Kidney epithelial cell (primary cell): Measurements from ENCODE around the gene TNF. TPM values are rescaled to one million over a fixed set of nuclear protein-coding genes. Genes with fewer than 3 reads are reported as not detected.
"Not testable (repeated sequence)": the region's sequence is repeated elsewhere in the genome, so short reads cannot be mapped to it uniquely, and the experiment has no call there.

ENCODE experiments used
- DNase-seq: peaks from one replicate; pipeline ENCODE4 v3.0.0-alpha.2; 2010; ENCODE audit warnings: low read depth
- H3K27me3 ChIP-seq: 2 replicates; pipeline ENCODE4 v1.6.0; 2011; ENCODE audit warnings: low read length; ENCODE audit not compliant: control insufficient read depth, insufficient read depth
- H3K36me3 ChIP-seq: 2 replicates; pipeline ENCODE4 v1.5.1; 2011; ENCODE audit warnings: low read length; ENCODE audit not compliant: control insufficient read depth, insufficient read depth
- H3K4me3 ChIP-seq: 2 replicates; pipeline ENCODE4 v1.5.1; 2011; ENCODE audit warnings: low read depth, mild to moderate bottlenecking, control low read depth, low read length
- total RNA-seq: library from RNA; depleted of rRNA; stranded (reverse); fragments of >200 nt; gene quantifications from 2 replicates; pipeline ENCODE4 v1.2.3, GENCODE V29; 2015
- TF ChIP-seq, protein P1 (sequence below): IDR thresholded peaks from 2 replicates; pipeline ENCODE4 v1.5.1; 2011; ENCODE audit warnings: mild to moderate bottlenecking, moderate library complexity, low read length, control low read depth, inconsistent platforms; ENCODE audit not compliant: insufficient read depth, poor library complexity, severe bottlenecking

TNF gene
- total RNA-seq, 1 donor from 2014 or later: 18.6 TPM

- peak; percentile 79 for DNase-seq
- Histone ChIP-seq H3K27me3 (no peaks in the 10 kb centered on the region), H3K4me3 (peak within 1 kb of the TSS; percentile 44), H3K36me3 (no peaks in the 10 kb centered on the region)
- TF ChIP-seq, protein P1, sequence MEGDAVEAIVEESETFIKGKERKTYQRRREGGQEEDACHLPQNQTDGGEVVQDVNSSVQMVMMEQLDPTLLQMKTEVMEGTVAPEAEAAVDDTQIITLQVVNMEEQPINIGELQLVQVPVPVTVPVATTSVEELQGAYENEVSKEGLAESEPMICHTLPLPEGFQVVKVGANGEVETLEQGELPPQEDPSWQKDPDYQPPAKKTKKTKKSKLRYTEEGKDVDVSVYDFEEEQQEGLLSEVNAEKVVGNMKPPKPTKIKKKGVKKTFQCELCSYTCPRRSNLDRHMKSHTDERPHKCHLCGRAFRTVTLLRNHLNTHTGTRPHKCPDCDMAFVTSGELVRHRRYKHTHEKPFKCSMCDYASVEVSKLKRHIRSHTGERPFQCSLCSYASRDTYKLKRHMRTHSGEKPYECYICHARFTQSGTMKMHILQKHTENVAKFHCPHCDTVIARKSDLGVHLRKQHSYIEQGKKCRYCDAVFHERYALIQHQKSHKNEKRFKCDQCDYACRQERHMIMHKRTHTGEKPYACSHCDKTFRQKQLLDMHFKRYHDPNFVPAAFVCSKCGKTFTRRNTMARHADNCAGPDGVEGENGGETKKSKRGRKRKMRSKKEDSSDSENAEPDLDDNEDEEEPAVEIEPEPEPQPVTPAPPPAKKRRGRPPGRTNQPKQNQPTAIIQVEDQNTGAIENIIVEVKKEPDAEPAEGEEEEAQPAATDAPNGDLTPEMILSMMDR: peak; percentile 98
These were observed 28.9 kb upstream of the TNF start, which contains the start of gene ATP6V1G2 for GRCh38 chr6:31546339-31546957. Gene ATP6V1G2, minus strand, starts transcription at chr6:31546608. Its CDS starts 49 bp downstream, at chr6:31546559.

DNA sequence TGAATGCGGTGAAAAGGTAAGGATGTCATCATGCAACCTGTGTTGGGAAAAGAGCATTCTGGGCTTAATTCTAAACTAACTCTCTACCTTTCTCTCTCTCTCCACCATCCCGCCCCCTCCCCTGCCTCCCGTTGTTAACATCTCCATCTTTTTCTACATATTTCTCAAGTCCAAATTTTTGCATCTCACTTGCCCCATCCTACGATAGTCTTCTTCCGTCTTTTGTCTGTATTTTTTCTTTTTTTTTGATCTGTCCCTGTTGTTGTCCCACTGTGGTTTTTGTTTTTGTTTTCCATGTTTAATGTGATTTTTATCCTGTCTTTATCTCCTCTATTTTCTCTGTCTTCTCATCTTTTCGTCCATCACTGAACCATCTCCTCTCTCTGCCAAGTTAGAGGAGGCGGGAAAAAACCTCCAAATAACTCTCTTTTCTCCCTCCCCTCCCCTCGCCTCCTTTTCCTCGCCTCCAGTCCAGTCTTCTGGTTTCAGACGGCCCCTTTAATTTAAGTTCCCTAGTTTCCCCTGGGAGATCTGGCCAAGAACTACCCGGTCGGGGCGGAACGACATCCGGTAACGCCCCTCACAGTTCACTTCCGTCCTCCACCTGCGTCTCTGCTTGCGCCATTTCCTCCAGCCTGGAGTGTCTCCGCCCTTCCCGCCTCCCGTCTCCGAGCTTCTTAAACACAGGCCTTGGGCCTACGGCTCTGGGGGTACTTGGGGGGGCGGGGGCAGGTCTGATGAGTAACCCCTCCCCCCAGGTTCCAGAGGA, 28.2 kb upstream of the TNF start, which contains the start of gene NFKBIL1:
Gene NFKBIL1 (plus strand): TSS at position 651 of the 769 bp plus-strand sequence. CDS start 87 bp downstream, at position 738.
- H3K27me3 ChIP-seq: no peaks in the 10 kb centered on the region
- TF ChIP-seq, protein P1: no peak
- DNase-seq: peak; percentile 86
- H3K4me3 ChIP-seq: peak within 1 kb of the TSS; percentile 44
- no peaks in the 10 kb centered on the region for H3K36me3 ChIP-seq

- no peak for DNase-seq
- Histone ChIP-seq H3K36me3 (no peaks in the 10 kb centered on the region), H3K27me3 (no peaks in the 10 kb centered on the region), H3K4me3 (peak overlapping the region; percentile 44)
- TF ChIP-seq, protein P1: no peak
These were observed 27.4 kb upstream of the TNF start for GRCh38 chr6:31547727-31548543.

- TF ChIP-seq, protein P1: no peak
- no peaks in the 10 kb centered on the region for H3K27me3 ChIP-seq
- DNase-seq: no peak
- H3K4me3 ChIP-seq: no peak overlapping the region
- no peaks in the 10 kb centered on the region for H3K36me3 ChIP-seq
These were observed 26.9 kb upstream of the TNF start for GRCh38 chr6:31548544-31548873.

GRCh38 chr6:31551371-31551770, 24.0 kb upstream of the TNF start:
- H3K4me3 ChIP-seq, DNase-seq, H3K36me3 ChIP-seq, H3K27me3 ChIP-seq: not testable (repeated sequence)
- TF ChIP-seq, protein P1: peak; percentile 51
